GM18867 (cell line): ENCODE data around the gene HOXB4.

Experiments
- ATAC-seq: cut with Tn5 transposase; IDR thresholded peaks from one replicate; pipeline ENCODE4 v1.9.1; 2021; ENCODE audit warnings: mild to moderate bottlenecking, moderate library complexity; ENCODE audit not compliant: unreplicated experiment

HOXB4 gene

GRCh38 chr17:48577946-48578615 lies at the start of gene HOXB4:
Gene HOXB4 (minus strand): TSS chr17:48578350. CDS start chr17:48578319, 31 bp downstream.
- ATAC-seq = peak; percentile 63

GRCh38 chr17:48627118-48627597 lies 49.0 kb upstream of the HOXB4 start:
- ATAC-seq = no peak

DNA sequence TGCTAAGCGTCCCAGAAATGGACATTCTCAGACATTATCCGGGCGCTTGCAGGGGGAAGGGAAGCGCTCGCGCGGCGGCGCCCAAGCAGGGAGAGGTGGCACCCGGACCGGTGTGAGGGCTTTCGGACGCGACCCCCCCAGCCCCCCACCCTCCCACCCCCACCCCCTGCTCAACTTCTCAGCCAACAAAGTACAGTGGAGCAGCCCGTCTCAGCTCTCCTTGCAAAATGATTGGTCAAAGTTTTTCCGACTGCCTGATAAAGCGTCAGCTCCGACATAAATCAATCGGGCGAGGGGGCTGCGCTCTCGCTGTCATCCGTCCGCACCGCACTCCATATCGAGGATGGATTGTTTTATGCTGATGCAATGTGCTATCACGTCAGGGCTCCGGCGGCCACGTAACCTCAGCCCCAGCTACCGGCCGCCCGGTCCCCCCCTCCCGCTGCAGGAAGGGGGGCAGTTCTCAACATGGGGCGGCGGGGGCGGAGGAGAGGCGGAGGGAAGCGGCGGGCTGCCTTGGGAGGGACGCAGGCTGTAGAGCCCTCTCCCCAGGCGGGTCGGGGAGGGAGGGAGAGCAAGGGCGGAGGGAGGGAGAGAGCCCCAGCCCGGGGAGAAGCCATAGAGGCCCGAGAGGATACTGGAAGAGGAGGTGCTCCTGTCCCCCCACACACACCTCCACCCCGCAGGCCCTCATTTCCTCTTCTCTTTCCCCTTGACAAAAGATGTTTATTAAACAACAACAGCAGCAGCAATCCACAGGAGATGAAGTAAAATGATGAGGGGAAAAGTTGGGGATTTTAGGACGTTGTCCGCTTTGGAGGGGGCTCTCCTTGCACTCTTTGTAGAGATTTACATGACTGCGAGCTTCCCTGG lies 48.3 kb upstream of the HOXB4 start, which contains the start of gene HOXB9:
TSS of gene HOXB9 (minus strand) at position 114 of the 873 bp plus-strand sequence. CDS start at position 25, 89 bp downstream.
- ATAC-seq = no peak

GRCh38 chr17:48625495-48626244 lies 47.5 kb upstream of the HOXB4 start:
- ATAC-seq = peak; percentile 54

DNA sequence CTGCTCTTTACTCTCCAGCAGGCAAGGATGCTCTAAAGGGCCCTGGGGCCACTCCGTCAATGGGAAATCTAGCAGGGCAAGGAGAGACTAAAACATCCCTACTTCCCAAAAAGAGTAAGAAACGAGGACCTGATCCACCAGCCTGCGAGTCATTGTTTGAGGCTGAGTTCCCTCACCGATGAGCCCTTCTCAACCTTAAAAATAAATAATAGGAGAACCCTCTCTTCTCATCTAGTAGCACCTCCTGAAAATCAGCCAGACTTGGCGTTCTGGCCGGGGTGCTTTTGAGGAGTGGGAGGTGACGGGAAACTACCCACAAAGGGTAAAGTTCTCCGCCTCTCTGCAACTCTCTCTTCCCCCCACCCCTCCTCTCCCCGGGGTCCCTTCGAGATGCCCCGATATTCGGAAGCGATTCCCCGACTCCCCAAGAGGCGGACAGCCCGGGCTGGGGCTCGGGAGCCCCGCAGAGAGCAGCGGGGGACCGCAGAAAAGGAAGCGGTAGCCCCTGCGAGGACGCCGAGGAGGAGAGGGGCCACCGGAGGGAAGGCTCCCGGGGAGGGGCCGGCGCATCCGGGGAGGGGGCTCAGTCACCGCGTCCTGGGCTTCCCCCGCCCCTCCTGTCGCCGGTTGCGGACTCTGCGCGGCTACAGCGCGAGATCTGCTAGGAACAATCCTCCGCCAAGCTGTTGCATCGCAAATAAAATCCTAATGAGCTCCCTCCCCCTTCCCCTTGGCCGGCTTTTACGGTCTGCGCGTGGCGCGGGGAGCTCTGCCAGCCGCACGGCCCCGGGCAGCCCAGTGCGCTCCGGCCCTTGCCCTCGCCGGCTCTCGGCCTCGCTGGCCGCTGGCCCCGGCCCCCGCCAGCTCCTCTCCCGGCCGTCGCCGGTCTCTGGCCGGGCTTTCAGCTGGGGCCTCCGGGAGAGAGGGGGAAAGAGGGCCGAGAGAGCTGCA lies 46.7 kb upstream of the HOXB4 start:
- ATAC-seq = no peak

DNA sequence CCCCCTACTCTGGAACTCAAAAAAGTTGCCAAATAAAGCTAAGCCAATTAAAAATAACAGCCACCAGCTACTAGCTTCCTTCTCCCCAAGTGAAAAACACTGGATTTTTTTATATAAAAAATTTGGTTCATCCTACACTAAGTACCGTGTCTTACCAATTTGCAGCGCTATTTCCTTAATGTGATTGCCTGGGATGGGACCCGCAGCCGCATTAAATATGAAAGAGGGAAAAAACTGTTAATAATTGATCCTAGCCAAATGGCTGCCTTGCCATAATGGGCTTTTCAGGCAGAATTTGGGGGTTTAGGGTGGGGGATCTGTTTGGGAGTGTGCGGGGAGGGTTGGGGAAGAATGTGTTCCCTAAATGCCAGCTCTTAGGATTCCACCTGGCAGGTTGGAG lies 46.0 kb upstream of the HOXB4 start:
- ATAC-seq = no peak

DNA sequence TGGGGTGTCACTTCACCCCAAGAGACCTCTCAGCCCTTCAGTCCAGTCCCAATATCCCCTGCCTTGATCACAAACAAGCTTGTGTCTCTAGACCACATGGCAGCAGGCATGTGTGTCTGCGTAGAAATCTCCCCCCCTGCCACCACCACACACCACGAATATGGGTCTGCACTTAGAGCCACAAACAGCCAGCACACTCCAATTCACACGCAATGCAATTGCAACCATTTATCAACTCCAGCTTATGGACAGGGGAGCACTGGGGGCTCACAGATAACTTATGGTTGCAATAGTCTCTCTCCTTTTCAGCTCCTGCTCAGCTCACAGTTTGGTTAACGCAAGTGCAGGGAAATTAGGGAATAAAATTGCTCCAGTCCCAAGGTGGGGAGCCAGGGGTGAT lies 45.4 kb upstream of the HOXB4 start:
- no peak for ATAC-seq

GRCh38 chr17:48622857-48623256 lies 44.7 kb upstream of the HOXB4 start:
- ATAC-seq = no peak

GRCh38 chr17:48621410-48622392 lies 43.6 kb upstream of the HOXB4 start:
- ATAC-seq = no peak

GRCh38 chr17:48620461-48621139 lies 42.5 kb upstream of the HOXB4 start:
- no peak for ATAC-seq

- ATAC-seq = no peak
These were observed 41.8 kb upstream of the HOXB4 start for GRCh38 chr17:48619826-48620449.

DNA sequence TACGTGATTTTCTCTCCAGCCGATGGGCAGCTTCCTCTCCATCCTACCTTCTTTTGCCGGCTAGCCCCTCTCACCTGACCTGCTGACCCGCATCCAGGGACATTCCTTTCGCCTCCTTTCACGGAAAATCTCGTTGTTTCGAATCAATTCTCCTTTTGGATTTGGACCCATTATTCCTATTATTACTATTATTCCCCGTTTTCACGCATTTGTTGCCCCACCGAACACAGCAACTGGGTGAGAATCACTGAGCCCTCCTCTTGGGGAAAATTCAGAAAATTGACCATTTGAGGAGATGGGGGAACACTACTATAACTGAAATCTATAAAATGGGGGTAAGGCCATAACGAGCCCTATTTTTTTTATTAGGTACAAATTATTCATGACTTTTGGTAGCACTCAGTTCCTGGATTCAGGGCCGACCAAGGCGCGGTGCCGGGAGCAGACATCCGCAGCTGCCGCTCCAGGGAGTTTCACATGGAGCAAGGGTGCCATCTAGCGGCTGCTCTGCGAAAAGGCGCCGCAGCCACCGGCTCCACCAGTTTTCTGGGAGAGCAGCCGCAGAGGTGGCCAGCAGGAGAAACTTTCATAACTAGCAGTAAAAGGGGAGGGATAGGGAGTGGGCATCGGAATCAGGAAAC lies 40.2 kb upstream of the HOXB4 start:
- ATAC-seq = no peak

DNA sequence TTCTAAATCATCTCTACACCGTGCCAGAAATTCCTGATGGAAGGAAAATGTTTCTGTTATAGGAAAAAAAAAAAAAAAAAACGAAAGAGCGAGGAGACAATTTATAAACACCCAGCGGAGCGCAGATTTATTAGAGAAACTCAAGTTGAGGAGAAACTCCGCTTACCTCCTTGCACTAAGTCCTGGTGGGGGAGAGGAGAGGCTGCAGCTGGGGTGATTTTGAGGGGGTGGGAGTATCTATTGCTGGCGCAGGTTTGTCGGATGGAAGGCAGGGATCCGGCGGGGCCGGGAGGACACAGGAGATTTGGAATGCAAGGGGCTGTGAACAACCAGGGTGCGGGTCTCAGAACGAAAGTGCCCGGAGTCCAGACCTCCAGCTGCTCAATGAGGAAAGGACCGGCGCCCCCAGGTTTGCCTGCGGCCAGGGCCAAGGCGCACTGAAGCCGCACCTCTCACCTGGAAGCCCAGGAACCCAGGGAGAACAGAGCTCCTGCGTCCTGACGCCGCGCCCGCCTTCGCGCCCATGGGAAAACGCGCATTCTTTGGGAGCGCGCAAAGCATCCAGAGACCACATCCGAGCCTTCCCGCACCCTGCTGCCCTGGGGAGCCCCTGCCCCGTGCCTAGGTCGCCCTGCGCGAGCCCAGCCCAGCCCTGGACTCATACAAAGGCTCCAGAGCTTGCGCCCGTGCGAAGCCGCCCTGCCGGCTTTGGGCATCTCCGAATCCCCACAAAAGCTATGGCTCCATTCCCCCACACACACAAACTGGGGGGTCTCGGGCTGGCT lies 39.5 kb upstream of the HOXB4 start:
- ATAC-seq = no peak

- no peak for ATAC-seq
These were observed 38.7 kb upstream of the HOXB4 start for GRCh38 chr17:48616717-48617470.

- no peak for ATAC-seq
These were observed 38.0 kb upstream of the HOXB4 start for GRCh38 chr17:48615963-48616716.
